Head of caudate nucleus (tissue), 42 donors: ENCODE results near the gene JPT1.
"Not testable (repeated sequence)": the region's sequence is repeated elsewhere in the genome, so short reads cannot be mapped to it uniquely, and the experiment has no call there.

Experiments
- DNase-seq, 42 donors: peaks; one replicate each; pipeline versions ENCODE4 v3.0.0 to v3.0.0-alpha.2; 2020 to 2021; ENCODE audit warnings: mixed read lengths in 7 of 42
- intact Hi-C: fragments of 100-400 bp; cut with DNase I; formaldehyde crosslinking; loops from one replicate; pipeline ENCODE4 v1.15.0; 2022

The JPT1 gene

GRCh38 chr17:75133001-75133400 is 21.3 kb downstream of the JPT1 start:
- DNase-seq, result peak in 1 of 42 donors; percentile 24
- intact Hi-C loops, result no loop called here

GRCh38 chr17:75132018-75133000 is 22.0 kb downstream of the JPT1 start:
- peak in 1 of 42 donors; percentile 26 for DNase-seq
- intact Hi-C loops, result not testable (repeated sequence)

GRCh38 chr17:75131278-75132017 is 22.9 kb downstream of the JPT1 start, which contains the start of gene NT5C:
NT5C (minus strand) TSS chr17:75131742; CDS start chr17:75131707, 35 bp downstream.
- peak; percentile 52 to 88 (median 74) for DNase-seq
- intact Hi-C loops, result no loop called here

- intact Hi-C loops, result no loop called here
- DNase-seq, result peak in 41 of 42 donors; percentile 34 to 80 (median 56)
These were observed 23.6 kb downstream of the JPT1 start for GRCh38 chr17:75130632-75131277.

- intact Hi-C loops, result no loop called here
- no peak for DNase-seq
These were observed 24.2 kb downstream of the JPT1 start for GRCh38 chr17:75130059-75130631.

GRCh38 chr17:75129576-75129975 is 24.7 kb downstream of the JPT1 start:
- no peak for DNase-seq
- intact Hi-C loops, result no loop called here

- intact Hi-C loops, result no loop called here
- no peak for DNase-seq
These were observed 25.4 kb downstream of the JPT1 start for GRCh38 chr17:75128694-75129505.

GRCh38 chr17:75127936-75128335 is 26.4 kb downstream of the JPT1 start:
- DNase-seq, intact Hi-C loops: not testable (repeated sequence)

- no peak for DNase-seq
- intact Hi-C loops, result no loop called here
These were observed 27.4 kb downstream of the JPT1 start for GRCh38 chr17:75126954-75127353.

GRCh38 chr17:75125984-75126383 is 28.3 kb downstream of the JPT1 start:
- DNase-seq, result no peak
- intact Hi-C loops, result no loop called here

GRCh38 chr17:75124819-75125162 is 29.5 kb downstream of the JPT1 start:
- intact Hi-C loops, result no loop called here
- DNase-seq, result no peak

GRCh38 chr17:75124041-75124818 is 30.1 kb downstream of the JPT1 start:
- peak; percentile 37 to 92 (median 73) for DNase-seq
- intact Hi-C loops, result no loop called here

GRCh38 chr17:75118307-75118706 is 36.0 kb downstream of the JPT1 start:
- intact Hi-C loops, result loop anchor here (5.0 to 10.0 kb wide), 2 partner anchors 34 to 86 kb away; partner anchors contain the start of genes JPT1 and NUP85
- no peak for DNase-seq

- intact Hi-C loops, result loop anchor here (5.0 to 10.0 kb wide), 2 partner anchors 36 to 88 kb away; partner anchors contain the start of genes JPT1 and NUP85
- DNase-seq, result no peak
These were observed 37.6 kb downstream of the JPT1 start for GRCh38 chr17:75116737-75117136.

GRCh38 chr17:75115555-75115954 is 38.8 kb downstream of the JPT1 start:
- no peak for DNase-seq

GRCh38 chr17:75114552-75115314 is 39.6 kb downstream of the JPT1 start:
- no peak for DNase-seq
- intact Hi-C loops, result loop anchor here (5.0 to 10.0 kb wide), 2 partner anchors 38 to 90 kb away; partner anchors contain the start of genes JPT1 and NUP85

More at GRCh38 chr17:75115555-75115954, 38.8 kb downstream of the JPT1 start:
- intact Hi-C loops, result loop anchor here (5.0 to 10.0 kb wide), 2 partner anchors 37 to 89 kb away; partner anchors contain the start of genes JPT1 and NUP85
